SU-DHL-6 (cell line): ENCODE data around the gene SLC16A8.
"Not testable (repeated sequence)": the region's sequence is repeated elsewhere in the genome, so short reads cannot be mapped to it uniquely, and the experiment has no call there.

ENCODE experiments used
- H2AFZ ChIP-seq: fragments of 200-600 bp; sonication (generic); 2 replicates; pipeline ENCODE4 v1.6.1; 2014; ENCODE audit warnings: low read depth, mild to moderate bottlenecking, moderate library complexity, mixed read lengths, antibody characterized with exemption, low read length; ENCODE audit not compliant: severe bottlenecking
- H3F3A ChIP-seq: fragments of 200-600 bp; shearing (Covaris generic); 2 replicates; pipeline ENCODE4 v1.6.0; 2016; ENCODE audit warnings: antibody characterized with exemption, mild to moderate bottlenecking; ENCODE audit not compliant: insufficient read depth
- H3K27ac ChIP-seq: fragments of 200-600 bp; sonication (generic); 2 replicates; pipeline ENCODE4 v1.5.1; 2016; ENCODE audit warnings: low read depth, mild to moderate bottlenecking, low read length, moderate library complexity, mixed read lengths
- H3K27me3 ChIP-seq: fragments of 200-600 bp; sonication (generic), shearing (Covaris generic); 2 replicates; pipeline ENCODE4 v1.6.0; 2014; ENCODE audit warnings: mild to moderate bottlenecking, low read length
- H3K36me3 ChIP-seq: fragments of 200-600 bp; sonication (generic); 2 replicates; pipeline ENCODE4 v1.6.1; 2014; ENCODE audit warnings: mild to moderate bottlenecking, low read length, mixed read lengths
- H3K4me2 ChIP-seq: fragments of 300-600, 200-600 bp; shearing (Covaris generic), sonication (generic); 2 replicates; pipeline ENCODE4 v1.6.0; 2014; ENCODE audit warnings: low read length, low read depth, mild to moderate bottlenecking; ENCODE audit not compliant: poor library complexity, severe bottlenecking
- H3K4me3 ChIP-seq: fragments of 200-600 bp; sonication (generic); 2 replicates; pipeline ENCODE4 v1.5.1; 2014; ENCODE audit warnings: antibody characterized with exemption, low read length, mild to moderate bottlenecking, mixed read lengths; ENCODE audit not compliant: insufficient read depth, poor library complexity, severe bottlenecking
- H3K79me2 ChIP-seq: fragments of 200-600 bp; sonication (generic); 2 replicates; pipeline ENCODE4 v1.6.1; 2014; ENCODE audit warnings: mild to moderate bottlenecking, low read length, moderate library complexity; ENCODE audit not compliant: insufficient read depth
- H3K9ac ChIP-seq: fragments of 200-600 bp; sonication (generic); 2 replicates; pipeline ENCODE4 v1.7.0; 2014; ENCODE audit warnings: mild to moderate bottlenecking, low read length
- H3K9me2 ChIP-seq: fragments of 200-600 bp; sonication (generic); replicated peaks from 2 replicates; pipeline ENCODE4 v1.6.1; 2014; ENCODE audit warnings: low read length; ENCODE audit not compliant: insufficient read depth
- H3K9me3 ChIP-seq: fragments of 200-600 bp; sonication (generic); 2 replicates; pipeline ENCODE4 v1.6.1; 2014; ENCODE audit warnings: low read length, mixed read lengths; ENCODE audit not compliant: insufficient read depth
- H4K20me1 ChIP-seq: fragments of 200-600 bp; sonication (generic); 2 replicates; pipeline ENCODE4 v1.6.1; 2014; ENCODE audit warnings: low read depth, mild to moderate bottlenecking, antibody characterized with exemption, low read length, moderate library complexity, mixed read lengths
- EZH2phosphoT487 ChIP-seq: fragments of 200-600 bp; sonication (generic), shearing (Covaris generic); conservative IDR thresholded peaks from 2 replicates; pipeline ENCODE4 v1.6.1; 2018; ENCODE audit warnings: mild to moderate bottlenecking, antibody characterized with exemption, low read length, moderate library complexity, mixed read lengths
- TF ChIP-seq, protein P1 (sequence below): fragments of 200-600 bp; sonication (generic); IDR thresholded peaks from one replicate; pipeline ENCODE4 v1.5.1; 2017; ENCODE audit warnings: antibody characterized with exemption, mild to moderate bottlenecking, low read length, moderate library complexity; ENCODE audit not compliant: insufficient read depth, poor library complexity, severe bottlenecking

Gene SLC16A8

DNA sequence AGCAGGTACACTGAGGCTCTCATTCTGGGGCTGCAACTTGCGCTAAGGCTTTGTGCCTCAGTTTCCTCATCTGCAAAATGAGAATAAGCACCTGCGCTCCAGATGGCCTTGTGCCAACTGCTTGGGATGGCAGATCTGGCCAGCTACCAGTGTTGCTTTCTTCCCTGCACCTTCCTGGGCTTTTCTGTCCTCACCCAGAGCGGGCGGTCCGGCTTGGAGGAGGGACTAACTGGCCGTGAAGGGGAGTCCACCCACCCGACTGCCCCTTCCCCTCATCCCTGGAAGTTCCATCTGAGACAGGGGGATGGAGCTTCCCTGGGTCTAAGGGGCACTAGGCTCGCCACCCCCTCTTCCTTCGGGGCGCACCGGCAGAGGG lies 3.5 kb downstream of the SLC16A8 start:
- Histone ChIP-seq H3K9me3 (no peaks in the 10 kb centered on the region), H3K4me3 (no peak overlapping the region)

DNA sequence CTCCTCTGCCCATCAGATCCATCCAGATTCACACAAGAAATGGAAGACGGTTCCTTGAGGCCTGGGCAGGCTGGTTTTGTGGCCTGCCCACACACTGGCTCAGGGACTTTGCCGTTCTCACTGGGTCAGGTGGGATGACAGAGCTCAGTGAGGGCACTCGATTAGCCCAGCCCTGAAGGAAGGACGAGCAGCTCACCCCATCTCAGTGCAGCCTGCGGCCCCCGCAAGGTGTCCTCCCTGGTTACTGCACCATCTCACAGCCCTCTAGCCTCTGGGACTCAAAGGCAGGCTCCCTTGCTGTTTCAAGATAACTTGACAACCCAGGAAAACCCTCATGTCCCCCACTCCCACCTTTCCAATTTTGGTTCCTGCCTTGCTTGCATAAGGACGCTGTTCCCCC lies 4.2 kb downstream of the SLC16A8 start:
- Histone ChIP-seq H3K9me3 (no peaks in the 10 kb centered on the region), H3K27me3 (no peaks in the 10 kb centered on the region)

More for the DNA sequence above, 3.5 kb downstream of the SLC16A8 start:
- TF ChIP-seq EZH2phosphoT487, result no peak
- TF ChIP-seq, protein P1, sequence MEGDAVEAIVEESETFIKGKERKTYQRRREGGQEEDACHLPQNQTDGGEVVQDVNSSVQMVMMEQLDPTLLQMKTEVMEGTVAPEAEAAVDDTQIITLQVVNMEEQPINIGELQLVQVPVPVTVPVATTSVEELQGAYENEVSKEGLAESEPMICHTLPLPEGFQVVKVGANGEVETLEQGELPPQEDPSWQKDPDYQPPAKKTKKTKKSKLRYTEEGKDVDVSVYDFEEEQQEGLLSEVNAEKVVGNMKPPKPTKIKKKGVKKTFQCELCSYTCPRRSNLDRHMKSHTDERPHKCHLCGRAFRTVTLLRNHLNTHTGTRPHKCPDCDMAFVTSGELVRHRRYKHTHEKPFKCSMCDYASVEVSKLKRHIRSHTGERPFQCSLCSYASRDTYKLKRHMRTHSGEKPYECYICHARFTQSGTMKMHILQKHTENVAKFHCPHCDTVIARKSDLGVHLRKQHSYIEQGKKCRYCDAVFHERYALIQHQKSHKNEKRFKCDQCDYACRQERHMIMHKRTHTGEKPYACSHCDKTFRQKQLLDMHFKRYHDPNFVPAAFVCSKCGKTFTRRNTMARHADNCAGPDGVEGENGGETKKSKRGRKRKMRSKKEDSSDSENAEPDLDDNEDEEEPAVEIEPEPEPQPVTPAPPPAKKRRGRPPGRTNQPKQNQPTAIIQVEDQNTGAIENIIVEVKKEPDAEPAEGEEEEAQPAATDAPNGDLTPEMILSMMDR, result no peak
- H3K27ac ChIP-seq, result no peak overlapping the region
- H4K20me1 ChIP-seq, result no peaks in the 10 kb centered on the region
- no peaks in the 10 kb centered on the region for H3K9me2 ChIP-seq
- H3K27me3 ChIP-seq, result no peaks in the 10 kb centered on the region
- no peaks in the 10 kb centered on the region for H3K36me3 ChIP-seq
- H3F3A ChIP-seq, result no peaks in the 10 kb centered on the region
- no peaks in the 10 kb centered on the region for H3K79me2 ChIP-seq
- H2AFZ ChIP-seq, result no peak overlapping the region
- H3K9ac ChIP-seq, result no peak overlapping the region
- no peak overlapping the region for H3K4me2 ChIP-seq

DNA sequence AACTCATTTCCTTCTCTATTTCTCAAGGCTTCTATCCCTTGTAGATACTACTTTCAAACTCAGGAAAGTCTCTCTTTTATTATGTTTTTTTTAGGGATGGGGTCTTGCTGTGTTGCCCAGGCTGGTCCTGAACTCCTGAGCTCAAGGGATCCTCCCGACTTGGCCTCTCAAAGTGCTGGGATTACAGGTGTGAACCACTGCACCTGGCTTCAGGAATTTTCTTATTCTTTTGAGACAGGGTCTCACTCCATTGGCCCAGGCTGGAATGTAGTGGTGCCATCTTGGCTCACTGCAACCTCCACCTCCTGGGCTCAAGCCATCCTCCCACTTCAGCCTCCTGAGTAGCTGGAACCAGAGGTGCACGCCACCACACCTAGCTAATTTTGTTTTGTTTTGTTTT lies 4.8 kb downstream of the SLC16A8 start:
- H3K9me2 ChIP-seq, H3K4me3 ChIP-seq, H3K9me3 ChIP-seq, H3K36me3 ChIP-seq, H3K27ac ChIP-seq, H3K79me2 ChIP-seq, H3F3A ChIP-seq, H4K20me1 ChIP-seq, H3K9ac ChIP-seq, H3K27me3 ChIP-seq, H3K4me2 ChIP-seq, H2AFZ ChIP-seq: not testable (repeated sequence)

More for the DNA sequence above, 4.2 kb downstream of the SLC16A8 start:
- Histone ChIP-seq H4K20me1 (no peaks in the 10 kb centered on the region), H3K9me2 (no peaks in the 10 kb centered on the region), H3K4me3 (no peak overlapping the region), H3K27ac (no peak overlapping the region), H3K79me2 (no peaks in the 10 kb centered on the region), H3K9ac (no peak overlapping the region), H3F3A (no peaks in the 10 kb centered on the region), H3K36me3 (no peaks in the 10 kb centered on the region), H2AFZ (no peak overlapping the region), H3K4me2 (no peak overlapping the region)
- no peak for TF ChIP-seq EZH2phosphoT487
- TF ChIP-seq, protein P1, result no peak

DNA sequence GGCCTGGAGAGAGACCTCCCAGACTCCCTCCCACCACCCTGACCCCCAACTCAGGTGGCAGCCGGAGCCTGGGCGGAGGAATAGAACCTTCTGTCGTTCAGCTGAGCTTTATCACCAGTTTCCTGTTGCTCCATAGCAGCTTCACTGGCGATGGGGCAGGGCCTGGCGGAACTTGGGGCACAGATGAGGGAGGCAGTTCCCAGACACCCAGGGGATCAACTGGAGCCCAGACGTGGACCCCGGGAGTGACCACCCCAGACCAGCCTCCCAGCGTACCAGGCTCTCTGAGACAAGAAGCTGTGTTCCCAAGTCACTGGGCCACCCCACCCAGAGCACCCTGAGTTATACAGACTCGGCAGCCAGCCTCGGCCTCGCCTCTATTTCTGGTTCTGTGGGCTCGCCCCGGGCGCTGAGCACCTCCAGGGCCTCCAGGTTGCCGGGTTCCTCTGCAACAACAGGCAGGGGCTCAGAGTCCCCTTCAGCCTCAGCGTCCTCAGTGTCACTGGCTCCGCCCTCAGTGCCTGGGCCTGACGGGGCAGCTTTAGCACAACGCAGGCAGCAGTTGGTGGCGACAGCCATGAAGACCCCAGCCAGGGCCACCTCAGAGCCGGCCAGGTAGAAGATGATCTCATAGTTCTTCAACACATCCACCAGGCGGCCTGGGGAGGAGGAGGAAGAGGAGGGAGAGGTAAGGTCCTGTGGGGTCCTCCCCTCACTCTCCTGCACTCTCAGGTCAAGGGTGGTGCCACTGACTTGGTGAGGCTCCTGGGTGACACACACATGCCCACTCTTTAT lies 5.7 kb downstream of the SLC16A8 start:
- no peak overlapping the region for H3K9ac ChIP-seq
- no peaks in the 10 kb centered on the region for H3K27me3 ChIP-seq
- no peaks in the 10 kb centered on the region for H3K36me3 ChIP-seq
- H3K27ac ChIP-seq, result no peak overlapping the region
- H4K20me1 ChIP-seq, result no peaks in the 10 kb centered on the region
- H3K4me2 ChIP-seq, result no peak overlapping the region
- H3K9me3 ChIP-seq, result no peaks in the 10 kb centered on the region
- no peaks in the 10 kb centered on the region for H3K79me2 ChIP-seq
- H3K4me3 ChIP-seq, result no peak overlapping the region
- no peaks in the 10 kb centered on the region for H3F3A ChIP-seq
- H3K9me2 ChIP-seq, result no peaks in the 10 kb centered on the region
- no peak for TF ChIP-seq EZH2phosphoT487
- H2AFZ ChIP-seq, result no peak overlapping the region
